GM21737 (cell line): Measurements from ENCODE around the gene RPL3.
"Not testable (repeated sequence)": the region's sequence is repeated elsewhere in the genome, so short reads cannot be mapped to it uniquely, and the experiment has no call there.

Experiments used
- ATAC-seq: cut with Tn5 transposase; IDR thresholded peaks from one replicate; pipeline ENCODE4 v1.9.1; 2021; ENCODE audit warnings: mild to moderate bottlenecking, moderate library complexity; ENCODE audit not compliant: unreplicated experiment

RPL3 gene

DNA sequence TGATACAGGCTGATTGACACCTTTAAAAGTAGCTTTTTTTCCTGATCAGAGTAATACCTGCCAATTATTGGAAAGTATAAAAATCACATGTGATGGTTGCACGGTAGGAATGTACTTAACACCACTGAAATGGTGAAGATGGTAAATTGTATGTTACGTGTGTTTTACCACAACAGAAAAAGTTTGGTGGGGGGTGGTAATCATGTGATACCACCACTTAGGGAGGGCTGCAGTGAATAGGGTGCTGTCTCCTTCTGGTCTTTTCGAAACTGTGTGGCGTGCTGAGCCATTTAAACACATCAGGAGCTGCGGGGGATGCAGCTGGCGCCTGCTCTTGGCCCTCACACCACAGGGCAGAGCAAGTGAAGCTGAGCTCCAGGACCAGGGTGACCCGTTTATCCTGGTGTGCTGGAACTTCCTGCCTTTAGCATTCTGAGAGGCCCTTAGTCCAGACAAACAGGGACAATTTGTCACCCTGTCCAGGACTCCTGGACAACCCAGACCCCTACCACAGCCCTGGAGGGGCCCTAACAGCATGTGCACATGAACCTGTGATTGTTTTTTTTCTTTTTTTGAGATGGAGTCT lies 33.0 kb upstream of the RPL3 start:
- no peak for ATAC-seq

DNA sequence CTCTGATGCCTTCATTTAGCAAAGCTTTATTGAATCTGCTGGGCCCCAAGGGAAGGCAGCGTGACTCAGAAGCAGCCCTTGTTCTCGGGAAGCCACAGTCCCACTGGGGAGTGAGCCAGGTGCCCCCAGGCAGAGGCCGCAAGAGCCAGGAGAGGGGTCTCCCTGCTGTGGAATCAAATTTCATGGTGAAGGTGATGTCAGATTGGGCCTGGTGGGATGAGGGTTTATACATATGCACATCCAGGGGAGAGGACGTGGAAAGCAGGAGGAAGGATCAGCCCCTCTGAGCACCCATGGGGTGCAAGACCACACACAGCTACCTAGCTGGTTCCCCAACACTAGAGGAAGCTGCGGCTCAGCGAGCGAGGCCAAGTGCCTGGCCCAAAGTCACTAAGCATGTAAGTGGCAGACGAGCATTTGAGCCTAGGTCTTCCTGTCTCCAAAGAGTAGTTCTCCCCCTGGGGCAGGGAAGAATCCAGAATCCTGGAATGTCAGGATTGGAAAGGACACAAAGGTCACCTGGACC lies 32.3 kb upstream of the RPL3 start:
- ATAC-seq, result no peak

DNA sequence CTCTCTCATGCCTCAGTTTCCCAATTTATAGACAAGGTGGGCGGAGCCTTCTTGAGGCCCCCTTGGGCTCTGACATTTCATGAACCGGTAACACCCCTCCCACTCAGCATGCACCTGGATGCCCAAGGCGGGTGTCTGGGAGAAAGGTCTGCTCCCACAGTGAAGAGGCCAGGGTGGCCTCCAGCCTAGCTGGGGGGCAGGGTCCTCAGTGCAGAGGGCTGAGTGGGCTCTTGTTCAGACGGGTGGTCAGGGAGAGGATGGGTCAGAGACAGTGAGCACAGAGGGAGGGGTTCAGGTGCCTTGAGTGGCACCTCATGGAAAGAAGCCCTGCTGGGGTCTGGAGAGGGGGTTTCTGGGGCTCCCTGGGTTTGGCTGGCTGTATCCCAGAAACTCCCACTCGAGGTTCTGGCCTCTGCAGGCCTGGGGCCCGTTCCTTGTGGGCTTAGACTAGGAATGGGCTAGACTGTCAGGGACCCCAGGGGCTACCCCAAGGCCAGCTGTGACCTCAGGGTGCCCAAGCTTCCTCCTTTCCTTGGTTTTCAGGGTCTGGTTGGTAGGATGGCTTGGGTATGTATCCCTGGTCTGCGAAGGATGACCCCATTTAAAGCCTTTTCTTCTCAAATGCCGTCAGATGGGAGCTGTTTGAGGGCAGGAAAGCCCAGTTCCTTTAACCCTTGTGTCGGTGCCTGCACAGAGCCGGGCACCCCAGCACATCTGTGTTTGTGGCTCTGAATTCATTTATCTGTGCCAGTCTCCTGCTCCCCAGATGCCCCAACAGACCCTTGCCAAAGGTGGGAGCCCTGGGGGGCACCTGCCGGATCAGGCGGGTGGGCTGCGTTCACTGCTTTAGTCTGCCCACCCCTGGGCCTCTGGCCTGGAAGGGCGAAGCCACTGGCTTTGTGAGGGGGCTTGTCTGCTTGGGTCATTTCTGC lies 31.6 kb upstream of the RPL3 start:
- no peak for ATAC-seq

DNA sequence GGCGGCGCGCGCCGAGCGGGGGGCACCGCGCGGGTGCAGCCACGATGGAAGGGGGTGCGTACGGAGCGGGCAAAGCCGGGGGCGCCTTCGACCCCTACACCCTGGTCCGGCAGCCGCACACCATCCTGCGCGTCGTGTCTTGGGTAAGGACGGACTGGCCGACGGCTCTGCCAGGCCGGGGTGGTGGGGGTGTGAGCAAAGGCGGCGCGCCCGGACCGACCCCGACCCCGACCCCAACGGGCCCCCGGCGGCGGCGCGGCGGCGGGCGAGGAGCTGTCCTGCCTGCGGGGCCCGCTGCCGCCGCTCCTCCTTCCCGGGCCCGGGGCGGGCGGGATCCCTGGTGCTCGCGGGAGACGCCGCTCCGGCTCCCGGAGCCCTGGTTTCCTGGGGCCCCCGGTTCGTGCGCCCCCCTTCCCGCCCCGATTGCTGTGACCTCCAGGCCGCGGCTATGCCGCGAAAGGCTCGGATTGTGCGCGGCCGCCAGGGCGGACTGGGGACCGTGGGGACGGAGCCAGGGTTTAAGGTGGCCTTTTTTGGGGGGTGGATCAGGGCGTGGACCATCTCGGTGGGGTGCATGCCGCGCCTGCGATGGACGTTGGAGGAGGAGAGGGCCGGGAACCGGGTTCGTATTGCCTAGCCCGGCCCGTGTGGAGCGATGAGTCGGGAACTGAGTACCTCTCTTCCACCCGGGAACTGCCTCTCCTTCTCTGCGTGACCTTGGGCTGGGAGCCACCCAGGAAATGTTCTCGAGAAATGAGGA lies 30.7 kb upstream of the RPL3 start, which contains the start of gene SYNGR1:
TSS of gene SYNGR1 (plus strand) at position 25 of the 760 bp plus-strand sequence. CDS start at position 45, 20 bp downstream.
- no peak for ATAC-seq

DNA sequence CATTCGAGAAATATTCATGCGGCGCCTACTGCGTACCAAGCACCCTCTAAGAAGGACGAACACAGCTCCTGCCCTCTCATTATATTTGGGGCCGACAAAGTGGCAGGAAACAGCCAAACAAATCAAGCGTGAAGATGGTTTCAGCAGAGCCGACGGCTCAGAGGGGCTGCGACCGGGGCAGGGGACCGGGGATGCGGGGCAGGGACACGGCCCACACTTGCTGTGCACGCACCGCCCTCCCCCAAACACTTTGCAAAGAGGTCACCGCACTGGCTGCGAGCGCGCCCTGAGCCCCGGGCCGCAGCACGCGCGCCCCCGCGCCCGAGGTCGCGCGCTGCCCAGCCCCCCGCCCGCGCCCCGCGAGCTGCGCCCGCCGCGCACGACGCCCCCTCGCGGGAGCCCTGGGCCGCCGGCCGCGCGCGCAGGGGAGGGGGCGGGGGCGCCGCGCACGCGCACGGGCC lies 30.1 kb upstream of the RPL3 start:
- no peak for ATAC-seq

DNA sequence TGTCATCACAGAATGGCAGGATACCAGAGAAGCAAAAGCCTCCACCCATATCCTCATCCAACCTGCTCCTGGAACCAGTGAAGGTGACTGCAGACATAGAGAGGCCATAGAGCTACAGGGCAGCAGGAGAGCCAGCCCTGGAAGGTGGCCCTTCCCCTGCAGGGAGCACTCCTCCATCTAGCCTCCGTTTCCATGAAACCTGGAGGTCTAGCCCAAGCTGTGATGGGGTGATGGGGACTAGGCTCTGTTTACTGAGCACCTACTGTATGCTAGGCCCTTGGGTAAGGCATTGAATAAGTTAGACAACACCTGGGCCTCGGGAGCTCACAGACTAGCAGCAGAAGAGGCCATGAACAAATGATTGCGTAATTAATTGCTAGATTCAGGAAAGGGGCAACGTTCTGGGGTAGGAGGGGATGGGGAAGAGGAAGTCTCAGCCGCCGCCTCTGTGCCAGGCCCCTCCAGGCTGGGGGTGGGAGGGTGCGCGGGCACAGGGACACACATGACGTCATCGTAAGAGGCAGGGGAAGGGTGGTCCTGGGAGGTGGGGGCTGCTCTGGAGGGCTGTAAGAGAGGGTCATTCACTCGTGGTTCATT lies 29.6 kb upstream of the RPL3 start:
- ATAC-seq, result no peak

DNA sequence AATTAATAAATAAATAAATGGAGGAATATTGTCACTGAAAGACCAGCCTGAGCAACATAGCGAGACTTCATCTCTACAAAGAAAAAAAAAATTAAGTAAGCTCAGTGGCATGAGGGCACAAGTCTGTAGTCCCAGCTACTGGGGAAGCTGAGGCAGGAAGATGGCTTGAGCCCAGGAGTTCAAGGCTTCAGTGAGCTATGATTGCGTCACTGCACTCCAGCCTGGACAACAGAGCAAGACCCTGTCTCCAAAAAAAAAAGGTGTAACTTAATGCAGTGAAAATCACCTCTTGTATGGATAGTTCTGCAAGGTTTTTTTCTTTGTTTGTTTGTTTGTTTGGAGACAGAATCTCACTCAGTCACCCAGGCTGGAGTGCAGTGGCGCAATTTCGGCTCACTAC lies 25.8 kb upstream of the RPL3 start:
- ATAC-seq, result no peak

DNA sequence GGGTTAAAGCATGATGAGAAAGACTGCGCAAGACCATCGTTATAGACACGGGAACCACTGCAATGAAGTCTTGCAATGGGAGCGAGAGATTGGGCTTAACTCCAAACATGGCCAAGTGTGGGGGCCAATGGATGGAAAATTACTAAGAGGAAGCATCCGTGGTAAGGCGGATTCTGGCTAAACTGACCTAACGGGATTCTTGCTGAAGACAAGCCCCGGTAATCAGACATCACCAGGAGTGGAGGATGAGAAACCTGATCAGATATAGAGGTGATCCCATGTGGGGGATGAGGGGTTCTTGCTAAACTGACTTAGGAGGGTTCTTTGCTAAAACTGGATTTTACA lies 24.6 kb upstream of the RPL3 start:
- ATAC-seq, result no peak

DNA sequence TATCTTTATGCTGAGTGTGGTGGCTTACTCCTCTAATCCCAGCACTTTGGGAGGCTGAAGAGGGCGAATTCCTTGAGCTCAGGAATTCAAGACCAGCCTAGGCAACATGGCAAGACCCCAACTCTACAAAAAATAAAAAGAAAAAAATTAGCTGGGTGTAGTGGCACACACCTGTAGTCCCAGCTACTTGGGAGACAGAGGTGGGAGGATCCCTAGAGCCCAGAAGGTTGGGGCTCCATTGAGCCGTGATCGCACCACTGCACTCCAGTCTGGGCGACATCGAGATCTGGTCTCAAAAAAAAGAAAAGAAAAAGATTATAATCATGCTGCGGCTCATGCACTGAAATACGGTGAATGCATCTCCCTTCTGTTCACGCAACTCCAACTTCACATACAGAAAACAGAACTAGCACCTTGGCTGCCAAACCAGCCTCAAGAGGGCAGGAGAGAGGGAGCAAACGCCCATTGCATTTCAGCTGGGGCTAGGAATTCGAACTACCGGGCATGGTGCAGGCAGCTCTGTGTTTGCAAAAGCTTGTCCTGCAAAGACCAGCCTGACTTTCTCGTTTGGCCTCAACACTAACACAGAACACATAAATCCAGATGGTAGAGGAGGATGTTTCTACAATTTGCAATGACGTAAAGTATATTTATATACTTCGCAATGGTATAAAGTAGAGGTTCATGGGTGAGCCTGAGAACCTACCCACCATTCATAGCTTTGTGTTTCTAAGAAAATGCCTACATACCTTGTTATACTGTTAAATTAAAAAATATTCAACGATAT lies 24.0 kb upstream of the RPL3 start:
- ATAC-seq, result no peak

DNA sequence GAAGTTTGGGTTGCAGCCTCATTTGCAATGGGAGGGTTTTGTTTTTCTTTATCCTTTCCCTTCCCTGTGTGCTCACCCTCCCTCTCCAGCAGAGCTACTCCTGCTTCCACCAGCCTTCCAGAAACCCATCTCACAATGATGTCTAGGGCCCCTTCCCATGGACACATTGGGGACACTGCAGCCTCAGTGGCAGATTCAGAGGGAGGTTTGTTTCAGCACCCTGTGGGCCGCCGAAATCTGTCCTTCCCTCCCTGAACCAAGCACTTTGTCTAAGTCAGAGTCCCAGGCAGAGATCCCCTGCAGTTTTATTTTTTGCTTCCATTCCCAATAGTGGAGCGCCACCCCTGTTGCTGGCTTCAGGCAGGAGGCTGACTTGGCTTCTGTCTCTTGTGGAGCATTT lies 21.8 kb upstream of the RPL3 start:
- no peak for ATAC-seq

DNA sequence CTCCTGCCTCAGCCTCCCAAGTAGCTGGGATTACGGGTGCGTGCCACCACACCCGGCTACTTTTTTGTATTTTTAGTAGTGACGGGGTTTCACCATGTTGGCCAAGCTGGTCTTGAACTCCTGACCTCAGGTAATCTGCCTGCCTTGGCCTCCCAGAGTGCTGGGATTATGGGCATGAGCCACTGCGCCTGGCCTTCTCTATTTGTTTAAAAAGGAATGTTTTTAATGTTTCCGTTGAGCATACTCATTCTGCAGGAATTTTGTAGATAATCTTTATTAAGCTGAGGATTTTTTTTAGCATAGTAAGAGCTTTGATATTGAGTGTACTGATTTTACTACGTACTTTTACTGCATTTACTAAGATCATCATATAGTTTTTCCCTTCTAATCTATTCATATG lies 20.4 kb upstream of the RPL3 start:
- ATAC-seq, result not testable (repeated sequence)

DNA sequence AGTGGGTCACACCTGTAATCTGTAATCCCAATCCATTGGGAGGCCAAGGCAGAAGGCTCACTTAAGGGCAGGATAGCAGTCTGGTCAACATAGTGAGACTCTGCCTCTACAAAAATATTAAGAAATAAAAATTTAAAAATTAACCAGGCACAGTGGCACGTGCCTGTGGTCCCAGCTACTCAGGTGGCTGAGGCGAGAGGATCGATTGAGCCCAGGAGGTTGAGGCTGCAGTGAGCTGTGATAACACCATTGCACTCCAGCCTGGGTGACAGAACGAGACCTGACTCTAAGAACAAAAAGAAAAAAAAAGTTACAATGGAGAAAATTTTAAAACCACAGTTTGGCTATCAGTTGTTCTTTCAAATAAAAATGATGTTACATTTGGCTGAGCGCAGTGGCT lies 17.0 kb upstream of the RPL3 start:
- no peak for ATAC-seq

DNA sequence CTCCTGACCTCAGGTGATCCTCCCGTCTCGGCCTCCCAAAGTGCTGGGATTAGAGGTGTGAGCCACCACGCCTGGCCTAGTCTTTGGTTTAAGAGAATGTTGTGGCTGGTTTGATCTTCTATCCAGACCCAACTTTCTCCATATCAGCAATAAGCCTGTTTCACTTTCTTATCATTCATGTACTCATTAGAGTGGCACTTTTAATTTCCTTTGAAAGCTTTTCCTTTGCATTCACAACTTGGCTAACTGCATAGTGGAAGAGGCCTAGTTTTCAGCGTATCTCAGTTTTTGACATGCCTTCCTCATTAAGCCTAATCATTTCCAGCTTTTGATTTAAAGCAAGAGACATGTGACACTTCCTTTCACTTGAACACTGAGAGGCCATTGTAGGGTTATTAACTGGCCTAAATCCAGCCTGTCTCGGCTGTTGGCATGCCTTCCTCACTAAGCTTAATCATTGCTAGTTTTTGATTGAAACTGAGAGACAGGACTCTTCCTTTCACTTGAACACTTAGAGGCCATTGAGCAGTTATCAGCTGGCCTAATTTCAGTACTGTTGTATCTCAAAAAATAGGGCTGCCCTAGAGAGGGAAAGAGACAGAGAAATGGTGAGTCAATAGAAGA lies 13.1 kb upstream of the RPL3 start:
- no peak for ATAC-seq

DNA sequence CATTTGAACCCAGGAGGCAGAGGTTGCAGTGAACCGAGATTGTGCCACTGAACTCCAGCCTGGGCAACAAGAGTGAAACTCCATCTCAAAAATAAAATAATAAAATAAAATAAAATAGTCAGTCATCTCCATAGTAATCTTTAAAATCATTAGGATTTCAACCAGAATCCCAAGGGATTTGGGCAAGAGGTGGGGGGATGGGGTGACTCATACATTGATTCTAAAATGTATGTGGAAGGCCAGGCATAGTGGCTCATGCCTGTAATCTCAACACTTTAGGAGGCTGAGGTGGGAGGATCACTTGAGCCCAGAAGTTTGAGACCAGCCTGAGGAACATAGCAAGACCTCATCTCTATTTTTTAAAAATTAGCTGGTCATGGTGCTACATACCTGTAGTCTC lies 11.1 kb upstream of the RPL3 start:
- not testable (repeated sequence) for ATAC-seq

DNA sequence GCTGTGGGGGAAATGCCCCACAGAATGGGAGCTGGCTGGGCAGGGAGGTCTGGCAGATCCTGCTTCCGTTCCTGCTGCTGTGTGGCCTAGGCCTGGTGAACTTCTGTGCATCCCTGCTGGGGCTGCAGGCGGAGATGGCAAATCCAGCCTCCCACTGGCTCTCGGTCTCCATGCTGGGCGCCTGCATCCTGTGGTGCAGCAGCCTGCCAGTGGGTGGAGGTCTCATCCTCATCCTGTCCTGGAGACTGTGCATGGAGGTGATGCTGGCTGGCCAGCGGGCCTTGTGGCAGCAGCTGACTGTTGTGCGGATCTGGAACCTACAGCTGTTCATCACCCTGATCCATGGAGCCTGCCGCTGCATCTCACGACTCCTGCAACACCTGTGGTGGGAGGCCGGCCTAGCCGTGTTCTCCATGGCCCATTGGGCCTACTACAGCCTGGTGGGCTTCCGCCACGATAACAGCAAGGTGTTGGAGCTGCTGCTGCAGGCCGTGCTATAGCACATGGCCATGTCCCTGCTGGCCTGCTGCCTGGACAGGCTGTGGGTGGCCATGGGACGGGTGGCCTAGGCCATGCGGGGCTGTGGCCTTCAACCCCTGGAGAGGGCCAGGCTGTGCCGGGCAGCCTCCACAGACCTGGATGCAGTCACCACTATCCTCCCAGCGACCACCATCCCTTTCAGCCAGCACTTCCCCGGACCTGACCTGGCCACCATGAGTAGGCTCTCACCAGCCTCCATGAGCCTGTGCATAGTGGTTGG lies 8.8 kb upstream of the RPL3 start:
- no peak for ATAC-seq

DNA sequence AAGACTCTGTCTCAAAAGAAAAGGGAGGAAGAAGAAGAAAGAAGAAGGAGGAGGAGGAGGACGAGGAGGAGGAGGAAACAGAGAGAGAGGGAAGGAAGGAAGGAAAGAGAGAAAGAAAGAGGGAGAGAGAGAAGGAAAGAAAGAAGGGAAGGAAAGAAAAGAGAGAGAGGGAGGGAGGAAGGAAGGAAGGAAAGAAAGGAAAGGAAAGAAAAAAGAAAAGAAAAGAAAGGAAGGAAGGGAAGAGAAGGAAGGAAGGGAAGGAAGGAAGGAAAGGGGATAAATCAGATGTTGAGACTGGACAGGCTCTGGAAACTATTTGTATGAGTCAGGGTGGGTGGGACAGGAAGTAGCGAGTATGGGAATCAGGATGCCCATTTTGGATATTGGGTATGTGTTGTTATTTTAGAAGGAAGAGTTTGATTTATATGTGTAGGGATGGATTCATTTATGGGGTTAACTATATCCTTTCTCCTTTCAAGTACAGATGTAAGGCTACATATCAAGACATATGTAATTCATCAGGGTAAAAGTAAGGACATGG lies 6.0 kb upstream of the RPL3 start:
- ATAC-seq, result no peak

DNA sequence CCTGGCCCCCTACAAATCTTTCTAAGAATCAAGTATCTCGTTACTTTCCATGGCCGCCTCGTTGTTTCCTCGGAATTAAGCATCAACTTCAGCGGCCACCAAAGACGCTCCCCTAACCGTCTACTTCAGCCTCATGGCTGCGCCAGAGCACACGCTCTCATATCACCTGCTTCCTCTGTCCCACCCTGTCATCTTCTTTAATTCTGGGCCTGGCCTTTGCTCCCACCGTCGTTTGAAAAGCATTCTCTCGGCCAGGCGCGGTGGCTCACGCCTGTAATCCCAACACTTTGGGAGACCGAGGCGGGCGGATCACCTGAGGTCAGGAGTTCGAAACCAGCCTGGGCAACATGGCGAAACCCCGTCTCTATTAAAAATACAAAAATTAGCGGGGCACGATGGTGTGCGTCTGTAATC lies 1.2 kb upstream of the RPL3 start:
- not testable (repeated sequence) for ATAC-seq

DNA sequence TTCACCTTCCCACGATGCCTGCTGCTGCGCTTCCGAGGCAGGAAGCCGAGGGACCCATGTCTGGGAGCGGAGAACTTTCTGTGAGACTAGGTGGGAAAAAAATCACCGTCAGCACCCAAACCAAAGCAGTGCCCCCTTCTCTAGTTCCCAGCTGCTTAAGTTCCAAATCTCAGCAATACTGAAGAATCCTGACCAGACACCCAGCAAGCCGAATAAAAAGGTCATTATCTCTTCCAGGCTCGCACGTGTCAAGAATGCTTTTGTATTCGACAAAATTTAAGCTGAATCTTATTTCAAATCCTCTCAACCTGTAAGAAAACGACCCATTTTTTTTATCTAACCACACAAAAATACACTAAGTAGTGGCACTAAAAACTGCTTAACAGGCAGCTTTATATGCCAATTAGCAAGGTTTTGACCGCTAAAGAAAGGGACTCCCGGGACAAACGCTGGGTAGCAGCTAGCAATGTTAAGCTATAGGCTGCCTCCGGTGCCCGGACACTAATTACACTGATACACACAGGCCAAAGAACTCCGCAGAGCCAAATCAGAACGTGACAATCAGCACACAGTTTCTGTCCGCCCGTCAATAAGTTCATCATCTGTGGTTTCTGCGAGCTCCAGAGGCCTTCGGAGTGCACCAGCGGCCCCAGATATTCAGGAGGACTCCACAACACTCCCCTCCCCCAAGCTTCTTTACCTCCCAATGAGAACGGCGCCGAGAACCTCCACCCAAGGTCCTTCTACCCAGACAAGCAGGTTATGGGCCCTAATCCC lies 728 bp downstream of the RPL3 start:
- peak; percentile 2 for ATAC-seq
